ENCODE data around the gene CPT1B.

Gene CPT1B

GRCh38 chr22:50584106-50585096, 6.2 kb upstream of the CPT1B start:
- no peak for DNase-seq

DNA sequence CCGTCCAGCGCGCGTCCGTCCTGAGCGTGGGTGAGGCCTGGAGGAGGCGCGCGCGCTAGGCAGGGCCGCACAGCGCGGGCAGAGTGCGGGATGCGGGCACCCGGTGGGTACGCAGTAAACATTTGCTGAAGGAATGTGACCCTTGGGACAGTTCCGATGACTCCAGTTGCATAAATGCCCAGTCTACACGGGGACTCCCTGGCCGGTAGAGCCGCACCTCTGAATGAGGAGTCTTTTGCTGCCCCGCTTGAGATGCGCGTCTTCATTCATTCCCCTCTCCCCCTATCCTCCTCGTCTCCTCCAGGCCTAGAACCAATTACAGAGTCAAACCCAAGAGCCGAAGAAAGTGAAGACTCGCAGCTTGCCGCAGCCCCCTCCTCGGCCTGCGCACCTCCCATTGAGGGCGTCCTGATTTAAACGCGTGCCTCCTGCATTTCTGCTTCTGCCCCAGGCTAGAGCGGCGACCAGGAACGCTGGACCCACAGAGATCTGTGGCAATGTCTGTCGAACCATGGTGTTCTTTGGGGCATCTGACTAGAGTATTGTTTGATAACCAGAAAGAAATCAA, 5.2 kb upstream of the CPT1B start:
- no peak for DNase-seq

DNA sequence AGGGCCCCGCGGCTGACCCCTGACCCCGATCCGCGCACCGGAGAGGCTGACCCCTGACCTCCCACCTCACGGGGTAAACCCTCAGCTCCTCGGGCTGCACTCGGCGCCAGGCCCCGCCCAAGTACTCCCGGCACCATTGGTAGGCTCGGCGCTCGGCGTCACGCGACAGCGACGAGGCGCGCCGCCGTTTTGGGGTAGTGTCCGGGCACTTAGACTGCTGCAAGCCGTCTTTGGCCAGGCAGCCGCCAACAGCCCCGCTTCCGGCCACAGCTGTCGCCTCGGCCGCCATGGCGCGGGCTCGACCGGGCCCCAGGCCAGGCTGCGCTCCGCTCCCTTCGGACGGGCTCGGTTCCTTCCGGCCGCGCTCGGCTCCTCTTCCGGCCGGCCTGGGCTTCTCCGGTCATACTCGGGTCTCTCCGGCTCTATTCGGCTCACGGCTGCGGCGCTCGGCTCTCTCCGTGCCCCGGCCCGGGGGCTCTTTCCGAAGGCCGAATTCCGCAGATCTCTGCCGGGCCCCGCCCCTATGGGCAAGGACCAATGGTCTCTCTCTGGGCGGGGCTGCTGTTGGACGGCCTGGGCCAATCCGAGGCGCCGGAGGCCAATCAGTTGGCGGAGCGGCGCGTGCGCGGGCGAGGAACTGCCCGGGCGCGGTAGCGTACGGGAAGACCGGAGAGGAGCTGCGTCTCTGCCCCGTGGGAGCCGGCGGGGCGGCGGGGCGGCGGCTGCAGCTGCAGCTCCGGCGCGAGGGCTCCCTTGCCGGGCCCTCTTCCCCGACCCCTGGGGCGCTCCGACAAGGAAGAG, 4.5 kb upstream of the CPT1B start, which contains the start of gene CHKB:
TSS of gene CHKB (minus strand) at position 357 of the 801 bp plus-strand sequence. CDS start at position 289, 68 bp downstream.
- DNase-seq, result peak; percentile 98

- DNase-seq, result peak; percentile 58
Observed at GRCh38 chr22:50581950-50582492, 3.8 kb upstream of the CPT1B start.

GRCh38 chr22:50581031-50581949, 3.1 kb upstream of the CPT1B start:
- no peak for DNase-seq

- DNase-seq, result no peak
Observed at GRCh38 chr22:50579752-50580151, 1.5 kb upstream of the CPT1B start.

GRCh38 chr22:50578776-50579310, 616 bp upstream of the CPT1B start:
- DNase-seq, result no peak

GRCh38 chr22:50577697-50577986, 585 bp downstream of the CPT1B start:
- DNase-seq, result no peak

GRCh38 chr22:50576806-50577696, 1.2 kb downstream of the CPT1B start:
- DNase-seq, result no peak

GRCh38 chr22:50576070-50576469, 2.2 kb downstream of the CPT1B start:
- DNase-seq, result no peak

DNA sequence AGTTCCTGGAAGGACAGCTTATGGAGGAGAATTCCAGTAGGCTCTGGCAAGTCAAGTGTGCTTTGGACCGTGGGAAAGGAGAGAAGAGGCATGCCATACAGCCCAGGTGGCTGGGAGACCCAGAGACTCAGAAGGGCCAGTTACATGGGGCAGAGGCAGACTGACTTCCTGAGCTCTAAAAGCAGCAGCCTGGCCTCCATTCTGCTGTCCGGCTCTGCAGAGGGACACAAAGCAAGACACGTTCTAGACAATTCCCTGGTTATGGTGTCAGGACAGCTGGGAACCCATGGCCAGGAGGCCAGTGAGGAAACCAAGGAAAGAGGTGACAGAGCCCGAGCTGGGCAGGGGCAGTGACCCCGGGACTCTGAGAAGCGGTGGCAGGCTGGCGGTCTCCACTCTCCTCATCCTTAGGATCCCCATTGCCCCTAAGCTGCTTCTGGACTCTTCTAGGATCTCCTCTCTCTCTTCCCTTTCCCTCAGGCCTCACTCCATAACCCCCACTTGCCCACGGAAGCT, 2.7 kb downstream of the CPT1B start:
- no peak for DNase-seq

GRCh38 chr22:50574383-50574755, 3.9 kb downstream of the CPT1B start:
- DNase-seq, result no peak

DNA sequence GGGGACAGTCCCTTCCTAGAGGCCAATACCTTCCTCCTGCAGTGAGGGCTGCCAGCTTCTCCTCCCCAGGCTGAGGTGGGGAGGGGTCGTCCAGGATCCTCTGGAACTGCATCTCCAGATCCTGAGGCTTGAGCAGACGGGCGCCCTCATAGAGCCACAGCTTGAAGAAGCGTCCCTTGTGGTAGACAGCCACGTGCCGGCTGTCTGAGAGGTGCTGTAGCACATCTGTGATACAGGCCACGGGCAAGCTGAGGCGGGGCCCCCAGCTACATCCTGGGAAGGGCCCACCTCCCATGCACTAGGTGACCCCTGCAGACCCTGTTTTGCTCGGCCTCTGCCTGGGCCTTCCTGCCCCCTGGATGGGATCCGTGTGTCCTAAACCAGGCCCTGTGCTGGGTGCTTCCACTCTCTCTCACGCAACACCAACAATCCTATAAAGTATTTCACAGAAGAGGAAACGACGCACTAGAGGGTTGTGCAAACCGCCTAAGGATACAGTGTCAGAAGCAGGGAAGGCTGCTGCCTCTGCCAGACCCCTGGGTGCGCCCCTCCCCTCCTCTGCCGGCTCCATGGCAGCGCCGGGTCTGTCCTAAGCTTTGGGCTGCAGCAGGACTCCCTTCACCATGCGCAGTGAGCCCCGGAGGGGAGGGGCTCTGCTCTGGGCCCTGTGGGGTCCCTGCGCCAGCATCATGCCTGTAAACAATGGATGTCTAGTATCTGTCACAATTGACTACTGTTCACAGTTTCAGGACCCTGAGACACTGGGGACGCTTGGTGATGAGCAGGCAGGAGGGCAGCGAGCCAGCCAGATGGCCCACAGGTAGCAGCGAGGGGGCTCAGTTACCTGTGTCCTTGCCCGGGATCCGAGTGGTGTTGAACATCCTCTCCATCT, 4.5 kb downstream of the CPT1B start:
- no peak for DNase-seq

GRCh38 chr22:50572965-50573364, 5.3 kb downstream of the CPT1B start:
- DNase-seq, result no peak

DNA sequence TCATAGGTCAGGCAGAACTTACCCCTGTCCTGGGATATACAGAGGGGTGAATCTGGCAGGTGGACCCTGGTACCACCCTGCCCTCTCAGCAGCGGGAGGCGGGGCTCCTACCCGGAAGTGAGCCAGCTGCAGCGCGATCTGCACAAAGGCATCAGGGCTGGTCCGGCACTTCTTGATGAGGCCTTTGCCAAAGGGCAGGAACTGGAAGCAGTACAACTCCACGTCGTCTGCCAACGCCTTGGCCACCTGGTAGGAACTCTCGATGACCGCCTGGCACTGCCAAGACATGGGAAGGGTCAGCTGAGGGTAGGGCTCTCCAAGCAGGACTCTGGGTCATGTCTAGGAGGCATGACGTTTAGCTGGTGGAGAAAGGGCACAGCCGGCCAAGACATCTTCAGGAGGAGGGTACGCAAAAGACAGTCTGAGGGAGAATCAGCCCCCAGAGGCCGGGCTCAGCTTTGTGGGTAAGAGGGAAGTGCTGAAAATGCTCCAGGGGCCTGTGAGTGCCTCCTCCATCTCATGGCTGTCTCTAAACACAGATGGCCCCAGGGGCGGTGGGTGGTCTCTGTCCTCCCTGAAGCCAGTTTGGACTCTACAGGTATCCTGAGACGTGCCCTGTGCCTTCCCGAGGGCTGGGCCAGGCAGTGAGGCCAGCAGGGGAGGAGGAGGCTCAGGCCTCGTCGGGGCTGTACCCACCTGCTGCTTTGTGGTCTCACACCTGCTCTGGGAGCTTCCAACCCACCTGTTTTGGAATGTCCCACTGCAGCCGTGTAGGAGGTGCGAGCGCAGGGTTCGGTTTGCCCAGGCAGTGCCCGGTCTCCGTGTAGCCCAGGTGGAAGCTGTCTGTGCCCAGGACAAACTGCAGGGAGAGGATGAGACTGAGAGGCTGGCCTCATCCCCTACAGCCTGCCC, 6.7 kb downstream of the CPT1B start:
- DNase-seq, result no peak

DNA sequence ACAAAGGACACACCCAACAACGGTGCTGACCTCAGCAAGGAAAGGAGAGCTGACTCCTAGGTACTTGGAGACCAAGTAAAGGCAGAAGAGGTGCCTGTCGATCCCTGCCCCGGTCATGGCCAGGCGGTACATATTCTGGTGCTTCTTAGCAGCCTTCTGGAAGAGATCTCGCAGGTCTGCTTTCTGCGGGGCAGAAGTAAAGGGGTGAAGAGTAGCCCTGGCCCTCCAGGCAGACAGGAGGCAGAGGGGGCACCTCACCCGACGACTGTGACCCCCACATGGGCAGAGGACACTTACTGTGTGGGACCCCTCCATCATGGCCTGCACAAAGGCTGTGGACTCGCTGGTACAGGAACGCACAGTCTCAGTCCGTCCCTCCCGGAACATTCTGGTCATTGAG, 7.4 kb downstream of the CPT1B start:
- DNase-seq, result no peak

DNA sequence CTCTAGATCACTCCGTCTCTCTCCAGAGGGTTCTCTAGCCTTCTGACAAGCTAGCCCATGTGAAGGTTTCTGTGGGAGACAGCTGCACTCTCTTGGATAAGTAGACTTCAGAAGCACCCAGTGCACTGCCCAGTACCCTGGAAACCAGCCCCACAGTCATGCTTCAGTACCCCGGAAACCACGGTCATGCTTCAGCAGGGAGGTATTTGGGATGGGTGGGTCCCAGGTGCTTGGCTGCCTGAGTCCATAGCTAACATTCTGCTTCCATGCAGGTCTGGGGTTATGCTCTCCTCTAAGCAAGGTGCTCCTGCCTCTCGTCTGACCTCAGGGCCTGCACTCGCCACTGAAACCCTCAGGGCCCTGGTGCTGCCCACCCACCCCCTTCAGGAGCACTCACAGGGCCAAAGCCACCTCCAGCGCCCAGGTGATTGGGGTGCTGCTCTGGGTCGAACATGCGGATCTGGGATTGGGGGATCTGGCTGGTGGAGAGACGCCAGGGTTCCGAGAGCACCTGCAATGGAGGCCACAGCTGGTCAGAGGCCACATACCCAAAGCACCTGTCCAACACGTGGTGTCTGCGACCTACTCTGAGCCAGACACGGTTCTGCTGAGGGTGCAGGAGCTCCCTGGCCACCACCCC, 8.2 kb downstream of the CPT1B start:
- no peak for DNase-seq

- no peak for DNase-seq
Observed at GRCh38 chr22:50569041-50569459, 9.2 kb downstream of the CPT1B start.

All from stimulated activated CD8-positive, alpha-beta memory T cell treated with anti-CD3 and anti-CD28 coated beads, Interleukin-4, amount 100 ng/mL, for 48 hours (primary cell).